Endodermal cell (in vitro differentiated cells): ENCODE data around the gene NPIPA3. TPM values are rescaled to one million over a fixed set of nuclear protein-coding genes. Genes with fewer than 3 reads are reported as not detected.
A peak's percentile ranks its signal among the peaks of the same experiment; 100 is the strongest.

Experiments
- DNase-seq: peaks from one replicate; pipeline ENCODE4 v3.0.0-alpha.2; 2017
- H3K27ac ChIP-seq: 2 replicates; pipeline ENCODE4 v1.5.1; 2013; ENCODE audit warnings: mild to moderate bottlenecking, low read depth, low read length, moderate library complexity
- H3K27me3 ChIP-seq: 2 replicates; pipeline ENCODE4 v1.6.1; 2013; ENCODE audit warnings: mild to moderate bottlenecking, low read length, moderate library complexity; ENCODE audit not compliant: insufficient read depth, control insufficient read depth, poor library complexity, severe bottlenecking
- H3K36me3 ChIP-seq: 2 replicates; pipeline ENCODE4 v1.7.0; 2013; ENCODE audit warnings: mild to moderate bottlenecking, low read length, moderate library complexity; ENCODE audit not compliant: control insufficient read depth, insufficient read depth
- H3K4me1 ChIP-seq: one replicate; pipeline ENCODE4 v1.7.0; 2013; ENCODE audit warnings: low read length; ENCODE audit not compliant: control insufficient read depth, insufficient read depth
- H3K4me3 ChIP-seq: 2 replicates; pipeline ENCODE4 v1.5.1; 2013; ENCODE audit warnings: mild to moderate bottlenecking, low read length, moderate library complexity
- H3K9ac ChIP-seq: 2 replicates; pipeline ENCODE4 v1.6.1; 2013; ENCODE audit warnings: mild to moderate bottlenecking, low read length, moderate library complexity; ENCODE audit not compliant: poor library complexity, severe bottlenecking; ENCODE audit errors: extremely low read depth
- H3K9me3 ChIP-seq: 2 replicates; pipeline ENCODE4 v1.6.1; 2013; ENCODE audit warnings: mild to moderate bottlenecking, low read length, moderate library complexity; ENCODE audit not compliant: control insufficient read depth
- H3K27ac Mint-ChIP-seq: 2 replicates; pipeline ENCODE4 v1.8.0; 2020; ENCODE audit warnings: mixed read lengths
- H3K27me3 Mint-ChIP-seq: 2 replicates; pipeline ENCODE4 v1.8.0; 2021; ENCODE audit warnings: mild to moderate bottlenecking, mixed read lengths; ENCODE audit not compliant: insufficient read depth
- H3K36me3 Mint-ChIP-seq: 2 replicates; pipeline ENCODE4 v1.8.0; 2020; ENCODE audit warnings: low read depth, mixed read lengths
- H3K4me1 Mint-ChIP-seq: 2 replicates; pipeline ENCODE4 v1.8.0; 2020; ENCODE audit warnings: mixed read lengths
- H3K4me3 Mint-ChIP-seq: 2 replicates; pipeline ENCODE4 v1.8.0; 2020; ENCODE audit warnings: mild to moderate bottlenecking, moderate library complexity, mixed read lengths
- H3K9me3 Mint-ChIP-seq: 2 replicates; pipeline ENCODE4 v1.8.0; 2020; ENCODE audit warnings: mild to moderate bottlenecking, mixed read lengths
- WGBS, 2 experiments: methylation state at CpG; one replicate each; pipeline versions ENCODE4 v1.1.5 to v1.1.7; 2013; ENCODE audit warnings: missing lambda C conversion rate in 2 of 2, mixed read lengths in 1 of 2; ENCODE audit not compliant: insufficient coverage in 1 of 2, insufficient read length in 1 of 2; 5-methylcytosine and 5-hydroxymethylcytosine counted together
- total RNA-seq, 2 donors: library from RNA; stranded (reverse); fragmentation: NEBNext Ultra II Directional in 1 of 2; extraction: Animal tissue kit (Norgen Biotek cat#: 25700) in 1 of 2; gene quantifications; 2 replicates in 1 of 2; 3 replicates in 1 of 2; pipeline ENCODE4 v1.2.1, GENCODE V29; 2021
- TF ChIP-seq, protein P1 (sequence below): fragments of 200-600 bp; sonication (generic); conservative IDR thresholded peaks from 2 replicates; pipeline ENCODE4 v1.5.0; 2021; ENCODE audit warnings: antibody characterized with exemption, mild to moderate bottlenecking

Gene NPIPA3
- total RNA-seq, 2 donors from 2014 or later: 3.5 to 11.3 TPM

DNA sequence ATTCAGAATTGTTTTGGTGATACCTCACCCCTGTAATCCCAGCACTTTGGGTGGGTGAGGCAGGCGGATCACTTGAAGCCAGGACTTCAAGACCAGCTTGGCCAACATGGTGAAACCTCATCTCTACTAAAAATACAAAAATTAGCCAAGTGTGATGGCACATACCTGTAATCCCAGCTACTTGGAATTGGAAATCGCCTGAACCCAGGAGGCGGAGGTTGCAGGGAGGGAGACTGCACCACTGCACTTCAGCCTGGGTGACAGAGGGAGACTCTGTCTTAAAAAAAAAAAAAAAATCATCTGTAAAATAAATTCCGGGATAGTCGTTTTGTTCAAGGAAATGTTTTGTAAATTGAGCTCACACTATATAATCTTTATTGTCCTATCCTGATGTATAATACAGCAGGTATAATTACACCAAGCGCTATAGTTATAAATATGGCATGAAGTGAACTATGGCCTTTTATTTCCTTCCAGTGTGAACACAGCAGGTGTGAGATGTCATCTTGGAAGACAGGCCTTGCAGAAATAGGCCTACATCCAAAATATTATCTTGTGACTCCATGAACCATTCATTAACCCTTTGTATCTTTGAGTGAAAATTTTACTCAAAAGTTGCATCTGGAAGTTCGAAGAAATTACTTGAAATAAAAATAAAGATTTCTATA, 34.5 kb upstream of the NPIPA3 start:
- Mint-ChIP-seq H3K4me3 (no peak overlapping the region), H3K27me3 (no peaks in the 10 kb centered on the region), H3K36me3 (peaks cover 50% of the 10 kb centered on the region), H3K9me3 (no peaks in the 10 kb centered on the region), H3K4me1 (no peaks in the 10 kb centered on the region), H3K27ac (no peak overlapping the region)
- no peak overlapping the region for H3K27ac ChIP-seq
- H3K4me3 ChIP-seq: no peak overlapping the region
- H3K4me1 ChIP-seq: no peaks in the 10 kb centered on the region
- TF ChIP-seq, protein P1, sequence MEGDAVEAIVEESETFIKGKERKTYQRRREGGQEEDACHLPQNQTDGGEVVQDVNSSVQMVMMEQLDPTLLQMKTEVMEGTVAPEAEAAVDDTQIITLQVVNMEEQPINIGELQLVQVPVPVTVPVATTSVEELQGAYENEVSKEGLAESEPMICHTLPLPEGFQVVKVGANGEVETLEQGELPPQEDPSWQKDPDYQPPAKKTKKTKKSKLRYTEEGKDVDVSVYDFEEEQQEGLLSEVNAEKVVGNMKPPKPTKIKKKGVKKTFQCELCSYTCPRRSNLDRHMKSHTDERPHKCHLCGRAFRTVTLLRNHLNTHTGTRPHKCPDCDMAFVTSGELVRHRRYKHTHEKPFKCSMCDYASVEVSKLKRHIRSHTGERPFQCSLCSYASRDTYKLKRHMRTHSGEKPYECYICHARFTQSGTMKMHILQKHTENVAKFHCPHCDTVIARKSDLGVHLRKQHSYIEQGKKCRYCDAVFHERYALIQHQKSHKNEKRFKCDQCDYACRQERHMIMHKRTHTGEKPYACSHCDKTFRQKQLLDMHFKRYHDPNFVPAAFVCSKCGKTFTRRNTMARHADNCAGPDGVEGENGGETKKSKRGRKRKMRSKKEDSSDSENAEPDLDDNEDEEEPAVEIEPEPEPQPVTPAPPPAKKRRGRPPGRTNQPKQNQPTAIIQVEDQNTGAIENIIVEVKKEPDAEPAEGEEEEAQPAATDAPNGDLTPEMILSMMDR: no peak
- 87 to 95% methylated on average over 3 to 4 of the region's 7 CpGs for WGBS, 2 experiments
- H3K9me3 ChIP-seq: no peaks in the 10 kb centered on the region
- no peak overlapping the region for H3K9ac ChIP-seq
- DNase-seq: no peak
- H3K27me3 ChIP-seq: no peaks in the 10 kb centered on the region
- H3K36me3 ChIP-seq: peaks cover 48% of the 10 kb centered on the region

DNA sequence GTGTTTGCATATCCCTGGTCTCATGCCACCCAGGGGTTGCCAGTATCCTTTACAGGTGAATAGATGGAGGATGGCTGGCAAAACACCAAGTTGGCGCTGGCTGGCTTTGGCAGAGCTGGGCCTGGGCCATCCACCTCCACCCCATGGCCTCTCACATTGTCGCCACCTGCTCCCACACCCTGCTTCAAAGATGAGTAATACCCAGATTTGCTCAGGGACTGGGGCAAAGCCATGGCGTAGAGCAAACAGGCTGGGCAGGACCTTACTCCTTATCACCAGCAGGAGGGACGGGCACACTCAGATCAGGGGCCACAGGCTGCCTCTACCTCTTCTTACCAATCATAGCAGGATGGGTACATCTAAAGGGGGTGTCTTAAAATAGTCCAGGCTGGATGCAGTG, 33.4 kb upstream of the NPIPA3 start:
- no peaks in the 10 kb centered on the region for H3K4me1 Mint-ChIP-seq
- TF ChIP-seq, protein P1: peak; percentile 27
- H3K36me3 ChIP-seq: peaks cover 38% of the 10 kb centered on the region
- H3K4me1 ChIP-seq: no peaks in the 10 kb centered on the region
- no peaks in the 10 kb centered on the region for H3K9me3 Mint-ChIP-seq
- H3K27ac Mint-ChIP-seq: no peak overlapping the region
- H3K9me3 ChIP-seq: no peaks in the 10 kb centered on the region
- WGBS, 2 experiments: 89 to 90% methylated on average over 3 to 4 of the region's 4 CpGs
- DNase-seq: no peak
- H3K4me3 ChIP-seq: no peak overlapping the region
- no peak overlapping the region for H3K9ac ChIP-seq
- no peak overlapping the region for H3K4me3 Mint-ChIP-seq
- H3K36me3 Mint-ChIP-seq: peaks cover 39% of the 10 kb centered on the region
- no peak overlapping the region for H3K27ac ChIP-seq
- no peaks in the 10 kb centered on the region for H3K27me3 Mint-ChIP-seq
- H3K27me3 ChIP-seq: no peaks in the 10 kb centered on the region

DNA sequence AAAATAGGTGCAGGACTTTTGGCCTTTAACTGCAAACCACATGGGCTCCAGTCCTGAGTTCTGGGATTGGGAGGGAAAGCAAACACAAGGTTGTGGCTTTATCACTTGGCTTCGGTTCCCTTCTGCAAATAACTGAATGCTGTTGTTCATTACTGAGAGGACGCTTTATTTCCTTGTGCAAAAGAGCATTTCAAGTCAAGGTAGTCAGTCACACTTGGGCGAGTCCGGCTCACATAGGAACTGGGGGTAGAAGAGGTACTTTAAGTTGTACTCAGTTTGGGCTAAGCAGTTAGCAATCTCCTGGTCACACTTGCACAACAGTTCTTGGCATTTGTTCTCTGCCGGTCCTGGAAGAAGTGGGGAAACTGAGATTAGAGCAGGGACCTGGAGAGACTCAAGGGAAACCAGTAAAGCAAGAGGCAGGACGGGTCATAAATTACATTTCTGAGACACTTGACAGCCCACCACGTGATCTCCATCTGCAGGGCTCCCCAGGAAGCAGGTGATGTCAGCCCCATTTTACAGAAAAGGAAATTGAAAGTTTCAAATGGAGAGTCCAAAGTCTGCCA, 30.7 kb upstream of the NPIPA3 start:
- H3K27me3 ChIP-seq: no peaks in the 10 kb centered on the region
- Mint-ChIP-seq H3K27ac (no peak overlapping the region), H3K4me1 (no peaks in the 10 kb centered on the region), H3K27me3 (no peaks in the 10 kb centered on the region), H3K4me3 (no peak overlapping the region), H3K9me3 (no peaks in the 10 kb centered on the region), H3K36me3 (peaks cover 14% of the 10 kb centered on the region)
- no peak overlapping the region for H3K9ac ChIP-seq
- TF ChIP-seq, protein P1: no peak
- H3K27ac ChIP-seq: no peak overlapping the region
- no peaks in the 10 kb centered on the region for H3K9me3 ChIP-seq
- 83 to 92% methylated on average over 7 of the region's 7 CpGs for WGBS, 2 experiments
- H3K4me3 ChIP-seq: no peak overlapping the region
- no peak for DNase-seq
- peaks cover 17% of the 10 kb centered on the region for H3K36me3 ChIP-seq
- no peaks in the 10 kb centered on the region for H3K4me1 ChIP-seq
